OCI-LY7 (cell line): ENCODE results near the gene SAXO1.

Source experiments
- CTCF ChIP-seq: fragments of 200-600 bp; sonication (generic); conservative IDR thresholded peaks from 2 replicates; pipeline ENCODE4 v1.5.1; 2014; ENCODE audit warnings: mild to moderate bottlenecking, antibody characterized with exemption, low read length, moderate library complexity, mixed read lengths
- EZH2phosphoT487 ChIP-seq: fragments of 200-600 bp; sonication (generic); IDR thresholded peaks from 2 replicates; pipeline ENCODE4 v1.6.1; 2018; ENCODE audit warnings: low read depth, borderline replicate concordance, mild to moderate bottlenecking, mixed run types, antibody characterized with exemption, low read length, moderate library complexity, mixed read lengths

- TF ChIP-seq CTCF (no peak), EZH2phosphoT487 (no peak)
Measured at GRCh38 chr9:18910435-18910834, 122.6 kb downstream of the SAXO1 start.
